GM12874 (cell line): ENCODE data around the gene JOSD1.

Experiments
- TF ChIP-seq, protein P1 (sequence below): IDR thresholded peaks from 2 replicates; pipeline ENCODE4 v1.5.1; 2011; ENCODE audit warnings: low read depth, mild to moderate bottlenecking, control low read depth, low read length, moderate library complexity; ENCODE audit not compliant: insufficient read depth

The JOSD1 gene

DNA sequence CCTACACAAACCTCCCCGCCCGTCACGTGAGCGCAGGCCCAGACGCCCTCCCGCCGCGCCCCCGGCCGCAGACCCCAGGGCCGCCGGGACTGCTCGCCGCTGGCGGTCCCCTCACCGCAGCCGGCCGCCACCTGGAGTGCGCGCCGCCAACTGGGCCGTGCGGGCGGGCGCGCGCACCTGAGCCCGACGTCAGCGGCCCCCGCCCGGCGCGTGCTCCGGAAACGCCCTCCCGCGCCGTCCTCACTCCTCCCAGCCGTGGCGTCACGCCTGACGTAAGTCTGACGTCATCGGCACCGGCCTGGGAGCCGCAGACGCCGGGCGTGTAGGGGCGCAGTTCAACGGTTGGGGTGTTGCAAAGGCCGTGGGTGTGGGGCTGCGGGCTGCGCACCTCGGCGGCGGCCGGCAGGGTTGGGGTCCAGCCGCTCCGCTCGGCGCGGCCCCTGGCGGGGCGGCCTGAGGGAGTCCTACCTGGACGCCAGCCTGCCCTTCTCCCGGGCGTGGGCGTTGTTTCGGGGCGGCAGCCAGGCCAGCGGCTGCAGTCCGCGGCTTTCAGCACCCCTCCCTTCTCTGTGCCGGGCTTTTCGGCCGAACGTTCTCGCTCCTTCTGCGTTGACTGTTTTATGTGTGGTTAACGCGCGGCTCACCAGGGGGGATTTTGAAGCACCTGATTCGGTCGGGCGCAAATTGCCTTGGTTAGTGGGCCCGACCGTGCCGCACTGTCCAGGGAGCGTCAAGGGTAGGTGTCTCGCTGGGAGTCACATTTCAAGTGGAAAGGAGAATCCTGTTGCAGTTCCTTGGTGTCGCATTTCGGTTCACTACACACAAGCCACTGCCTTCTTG lies at the start of gene JOSD1:
Gene JOSD1 (minus strand): TSS at position 155 of the 840 bp plus-strand sequence. CDS start 956 bp downstream, outside the sequence.
- TF ChIP-seq, protein P1, sequence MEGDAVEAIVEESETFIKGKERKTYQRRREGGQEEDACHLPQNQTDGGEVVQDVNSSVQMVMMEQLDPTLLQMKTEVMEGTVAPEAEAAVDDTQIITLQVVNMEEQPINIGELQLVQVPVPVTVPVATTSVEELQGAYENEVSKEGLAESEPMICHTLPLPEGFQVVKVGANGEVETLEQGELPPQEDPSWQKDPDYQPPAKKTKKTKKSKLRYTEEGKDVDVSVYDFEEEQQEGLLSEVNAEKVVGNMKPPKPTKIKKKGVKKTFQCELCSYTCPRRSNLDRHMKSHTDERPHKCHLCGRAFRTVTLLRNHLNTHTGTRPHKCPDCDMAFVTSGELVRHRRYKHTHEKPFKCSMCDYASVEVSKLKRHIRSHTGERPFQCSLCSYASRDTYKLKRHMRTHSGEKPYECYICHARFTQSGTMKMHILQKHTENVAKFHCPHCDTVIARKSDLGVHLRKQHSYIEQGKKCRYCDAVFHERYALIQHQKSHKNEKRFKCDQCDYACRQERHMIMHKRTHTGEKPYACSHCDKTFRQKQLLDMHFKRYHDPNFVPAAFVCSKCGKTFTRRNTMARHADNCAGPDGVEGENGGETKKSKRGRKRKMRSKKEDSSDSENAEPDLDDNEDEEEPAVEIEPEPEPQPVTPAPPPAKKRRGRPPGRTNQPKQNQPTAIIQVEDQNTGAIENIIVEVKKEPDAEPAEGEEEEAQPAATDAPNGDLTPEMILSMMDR = no peak

DNA sequence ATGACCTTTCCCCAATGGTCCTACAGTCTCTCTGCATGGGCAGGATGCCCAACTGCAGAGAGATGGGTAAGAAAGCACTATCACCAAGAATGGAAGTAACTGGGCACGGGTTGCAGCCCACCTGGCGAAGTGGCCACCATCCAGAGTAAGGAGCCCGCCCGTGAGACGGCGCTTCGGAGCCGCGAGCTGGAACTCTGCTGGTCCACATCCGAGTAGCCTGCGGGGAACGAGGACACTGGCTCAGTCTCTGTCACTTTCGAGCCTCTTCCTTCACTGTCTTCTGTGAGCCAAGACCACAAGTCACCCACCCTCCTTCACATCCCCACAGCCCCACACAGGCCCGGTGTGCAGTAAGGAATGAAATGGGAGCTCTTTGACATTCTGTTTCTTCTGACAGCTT lies 49.4 kb upstream of the JOSD1 start:
- TF ChIP-seq, protein P1 = no peak

DNA sequence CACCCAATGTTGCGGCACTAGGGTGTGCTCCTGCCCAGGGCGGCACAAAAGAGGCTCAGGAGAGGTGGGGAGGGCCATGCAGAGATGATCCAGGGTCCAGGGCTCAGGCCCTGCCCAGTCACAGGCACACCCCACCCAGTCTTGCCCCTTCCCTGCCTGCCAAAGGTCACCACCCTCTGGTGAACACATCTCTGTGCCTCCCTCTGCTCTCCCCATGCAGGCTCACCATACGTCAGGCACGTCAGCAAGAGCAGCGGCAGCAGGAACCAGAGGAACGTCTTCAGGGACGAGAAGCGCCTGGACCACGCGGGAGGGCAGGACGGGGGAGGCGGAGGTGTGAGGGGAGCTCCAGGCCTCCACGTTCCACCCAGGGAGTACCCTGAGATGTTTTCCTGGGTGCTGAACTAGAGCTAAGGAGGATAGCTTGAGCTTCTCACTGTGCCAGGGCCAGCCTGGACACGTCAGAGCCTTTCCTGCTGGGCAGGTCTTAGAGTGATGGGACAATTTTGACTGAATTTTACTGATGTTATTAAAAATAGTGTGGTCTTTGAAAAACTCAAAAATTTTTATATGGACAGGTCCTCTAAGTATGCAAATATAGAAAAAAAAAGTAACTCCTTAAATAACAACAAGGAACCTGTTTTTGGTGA lies 47.9 kb upstream of the JOSD1 start:
- TF ChIP-seq, protein P1 = no peak

DNA sequence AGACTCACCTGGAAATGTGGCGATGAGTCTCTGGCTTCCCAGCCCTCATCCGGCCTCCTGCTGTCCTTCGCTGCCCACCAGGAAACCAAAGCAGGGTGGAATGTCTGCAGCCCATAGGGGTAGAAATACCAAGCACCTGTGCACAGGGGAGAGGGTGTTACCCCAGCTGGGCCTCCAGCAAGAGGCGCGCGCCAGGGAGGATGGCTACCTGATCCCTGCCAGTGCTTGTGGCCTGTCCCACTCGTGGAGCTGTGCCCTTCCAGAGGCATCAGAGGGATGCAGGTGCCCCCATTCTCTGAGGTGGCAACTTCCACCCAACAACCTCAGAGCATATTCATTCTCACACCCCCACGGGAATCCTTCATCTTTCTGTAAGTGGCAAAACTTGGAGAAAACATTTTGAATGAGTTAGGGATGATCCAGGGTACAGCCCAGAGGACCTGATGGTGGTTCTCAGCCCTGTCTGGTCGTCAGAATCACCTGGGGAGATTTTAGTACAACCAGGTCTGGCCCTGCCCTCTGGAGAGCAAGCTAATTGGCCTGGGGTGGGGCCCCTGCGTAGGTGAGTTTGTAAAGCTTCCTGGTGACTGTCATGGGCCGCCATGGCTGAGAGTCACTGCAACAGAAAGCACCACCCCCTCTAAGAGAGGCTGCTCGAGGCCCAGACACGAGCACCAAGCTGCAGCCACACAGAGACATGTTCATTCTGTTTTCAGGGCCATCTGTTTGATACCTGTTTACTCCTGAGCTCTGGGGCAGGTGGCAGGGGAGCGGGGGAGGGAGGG lies 45.1 kb upstream of the JOSD1 start:
- TF ChIP-seq, protein P1 = no peak

DNA sequence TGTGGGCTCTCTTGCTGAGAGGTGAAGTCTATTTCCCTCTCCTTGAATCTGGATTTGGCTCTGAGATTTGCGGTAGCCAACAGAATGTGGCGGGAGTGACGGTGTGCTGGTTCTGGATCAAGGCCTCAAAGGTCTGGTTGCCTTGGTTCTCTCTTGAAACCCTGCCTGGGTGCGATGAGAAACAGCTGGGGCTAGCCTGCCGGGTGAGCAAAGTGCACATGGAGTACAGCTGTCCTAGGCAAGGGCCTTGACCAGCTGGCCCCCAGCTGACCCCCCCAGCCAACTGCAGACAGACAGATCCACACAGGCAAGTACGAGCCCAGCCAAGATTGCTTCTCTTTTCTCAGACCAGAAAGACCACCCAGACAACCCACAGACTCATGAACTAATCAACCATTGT lies 44.2 kb upstream of the JOSD1 start:
- TF ChIP-seq, protein P1 = no peak

DNA sequence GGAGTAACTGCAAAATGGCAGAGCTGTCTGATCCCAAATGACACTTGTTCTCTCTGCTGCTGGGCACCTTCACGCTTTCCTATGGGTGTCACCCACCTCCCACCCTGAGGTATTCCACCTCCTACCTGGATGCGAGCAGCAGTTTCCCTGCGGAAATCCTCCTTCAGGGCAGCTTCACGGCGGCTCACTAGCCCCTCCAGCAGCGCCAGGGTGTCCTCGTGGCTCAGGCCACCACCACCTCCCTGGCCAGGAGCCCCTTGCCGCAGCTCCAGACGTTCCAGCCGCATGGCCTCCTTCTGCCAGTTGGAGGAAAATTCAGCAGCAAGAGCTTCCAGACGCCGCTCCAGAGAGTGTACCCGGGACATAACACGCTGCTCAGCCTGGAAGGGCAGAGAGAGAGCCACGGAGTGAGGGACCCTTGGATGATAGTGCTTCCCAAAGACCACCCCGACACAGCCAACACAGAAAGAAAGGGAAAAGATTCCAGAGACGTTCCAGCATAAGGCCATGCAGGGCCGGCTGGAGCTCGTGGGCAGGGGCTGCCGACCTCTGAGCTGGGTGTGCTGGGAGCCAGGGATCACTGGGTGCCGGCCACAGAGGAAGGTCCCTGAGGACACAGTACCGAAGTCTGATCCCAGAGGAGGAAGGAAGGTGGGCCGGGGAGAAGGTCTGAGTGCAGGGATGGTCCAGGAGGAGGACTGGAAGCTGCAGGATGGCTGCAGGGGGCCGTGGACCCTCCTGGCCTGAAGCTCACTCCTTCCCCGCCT lies 41.6 kb upstream of the JOSD1 start:
- TF ChIP-seq, protein P1 = no peak
